ENCODE measurements around the gene HEMK1.

HEMK1 gene

GRCh38 chr3:50568947-50569749 lies at the start of gene HEMK1:
HEMK1 (plus strand) TSS chr3:50569522; CDS start chr3:50571105, 1,583 bp downstream.
- peak; percentile 78 to 92 for DNase-seq (ENCODE audit: low read depth in 2 of 2)

GRCh38 chr3:50520849-50521248 lies 48.5 kb upstream of the HEMK1 start:
- DNase-seq (ENCODE audit: low read depth in 2 of 2), result no peak

GRCh38 chr3:50521572-50521971 lies 47.8 kb upstream of the HEMK1 start:
- DNase-seq (ENCODE audit: low read depth in 2 of 2), result no peak

- no peak for DNase-seq (ENCODE audit: low read depth in 2 of 2)
Observed at GRCh38 chr3:50523279-50523811, 46.0 kb upstream of the HEMK1 start.

GRCh38 chr3:50524746-50525145 lies 44.6 kb upstream of the HEMK1 start:
- no peak for DNase-seq (ENCODE audit: low read depth in 2 of 2)

- DNase-seq (ENCODE audit: low read depth in 2 of 2), result no peak
Observed at GRCh38 chr3:50525191-50525910, 44.0 kb upstream of the HEMK1 start.

GRCh38 chr3:50525987-50526386 lies 43.3 kb upstream of the HEMK1 start:
- DNase-seq (ENCODE audit: low read depth in 2 of 2), result peak; percentile 11 to 16

GRCh38 chr3:50530001-50530970 lies 39.0 kb upstream of the HEMK1 start:
- no peak for DNase-seq (ENCODE audit: low read depth in 2 of 2)

GRCh38 chr3:50531201-50531600 lies 38.1 kb upstream of the HEMK1 start:
- no peak for DNase-seq (ENCODE audit: low read depth in 2 of 2)

GRCh38 chr3:50532062-50532705 lies 37.1 kb upstream of the HEMK1 start:
- DNase-seq (ENCODE audit: low read depth in 2 of 2), result no peak

- DNase-seq (ENCODE audit: low read depth in 2 of 2), result no peak
Observed at GRCh38 chr3:50533316-50533715, 36.0 kb upstream of the HEMK1 start.

GRCh38 chr3:50533807-50534461 lies 35.4 kb upstream of the HEMK1 start:
- DNase-seq (ENCODE audit: low read depth in 2 of 2), result no peak

GRCh38 chr3:50534681-50535330 lies 34.5 kb upstream of the HEMK1 start:
- no peak for DNase-seq (ENCODE audit: low read depth in 2 of 2)

GRCh38 chr3:50536471-50537180 lies 32.7 kb upstream of the HEMK1 start:
- DNase-seq (ENCODE audit: low read depth in 2 of 2), result no peak

GRCh38 chr3:50537421-50538129 lies 31.7 kb upstream of the HEMK1 start:
- no peak for DNase-seq (ENCODE audit: low read depth in 2 of 2)

GRCh38 chr3:50539356-50540286 lies 29.7 kb upstream of the HEMK1 start:
- DNase-seq (ENCODE audit: low read depth in 2 of 2), result no peak

- DNase-seq (ENCODE audit: low read depth in 2 of 2), result peak in 1 of 2 donors; percentile 14
Observed at GRCh38 chr3:50542177-50543034, 26.9 kb upstream of the HEMK1 start.
